Neural cell (in vitro differentiated cells): ENCODE results near the gene P2RX1. TPM values are rescaled to one million over a fixed set of nuclear protein-coding genes. Genes with fewer than 3 reads are reported as not detected.

Experiments
- H2AFZ ChIP-seq: fragments of 200-600, 300-800 bp; sonication (generic), shearing (Covaris generic); 2 replicates; pipeline ENCODE4 v1.6.0; 2014; ENCODE audit warnings: low read depth, mild to moderate bottlenecking, antibody characterized with exemption, low read length, moderate library complexity
- H3F3A ChIP-seq: fragments of 200-600 bp; shearing (Covaris generic); 2 replicates; pipeline ENCODE4 v1.6.1; 2016; ENCODE audit warnings: mild to moderate bottlenecking, moderate library complexity, mixed read lengths, antibody characterized with exemption, low read length; ENCODE audit not compliant: insufficient read depth, poor library complexity, severe bottlenecking
- H3K27ac ChIP-seq: fragments of 200-600, 300-800 bp; sonication (generic), shearing (Covaris generic); 2 replicates; pipeline ENCODE4 v1.5.1; 2014; ENCODE audit warnings: mild to moderate bottlenecking, low read length, moderate library complexity
- H3K27me3 ChIP-seq: fragments of 300-800, 200-600 bp; sonication (generic), shearing (Covaris generic); 2 replicates; pipeline ENCODE4 v1.6.0; 2014; ENCODE audit warnings: mild to moderate bottlenecking, low read depth, low read length, moderate library complexity; ENCODE audit not compliant: insufficient read depth
- H3K36me3 ChIP-seq: fragments of 300-800, 200-600 bp; sonication (generic), shearing (Covaris generic); 2 replicates; pipeline ENCODE4 v1.5.1; 2014; ENCODE audit warnings: mild to moderate bottlenecking, antibody characterized with exemption, low read length, moderate library complexity; ENCODE audit not compliant: insufficient read depth
- H3K4me2 ChIP-seq: fragments of 300-800, 200-600 bp; sonication (generic), shearing (Covaris generic); 2 replicates; pipeline ENCODE4 v1.6.0; 2014; ENCODE audit warnings: mild to moderate bottlenecking, low read length
- H3K4me3 ChIP-seq: fragments of 300-800, 200-600 bp; sonication (generic), shearing (Covaris generic); 2 replicates; pipeline ENCODE4 v1.5.1; 2014; ENCODE audit warnings: mild to moderate bottlenecking, low read length, moderate library complexity
- H3K79me2 ChIP-seq: fragments of 200-600 bp; shearing (Covaris generic); replicated peaks from 2 replicates; pipeline ENCODE4 v1.6.0; 2014; ENCODE audit warnings: mild to moderate bottlenecking, low read length, moderate library complexity; ENCODE audit not compliant: insufficient read depth
- H3K9ac ChIP-seq: fragments of 300-800, 200-600 bp; sonication (generic), shearing (Covaris generic); 2 replicates; pipeline ENCODE4 v1.6.1; 2016; ENCODE audit warnings: mild to moderate bottlenecking, low read length, mixed read lengths
- H3K9me2 ChIP-seq: fragments of 200-600 bp; shearing (Covaris generic); 2 replicates; pipeline ENCODE4 v1.6.1; 2016; ENCODE audit warnings: mild to moderate bottlenecking, low read length, mixed read lengths; ENCODE audit not compliant: insufficient read depth
- H3K9me3 ChIP-seq: fragments of 200-600, 300-800 bp; sonication (generic), shearing (Covaris generic); 2 replicates; pipeline ENCODE4 v1.6.1; 2016; ENCODE audit warnings: mild to moderate bottlenecking, mixed run types, low read length, moderate library complexity, mixed read lengths
- H4K20me1 ChIP-seq: fragments of 200-600 bp; shearing (Covaris generic); 2 replicates; pipeline ENCODE4 v1.6.1; 2016; ENCODE audit warnings: mild to moderate bottlenecking, mixed run types; ENCODE audit not compliant: insufficient read depth
- CTCF ChIP-seq: fragments of 450-650 bp; IDR thresholded peaks from 2 replicates; pipeline ENCODE4 v1.5.1; 2014; ENCODE audit warnings: antibody characterized with exemption, mild to moderate bottlenecking, moderate library complexity; ENCODE audit not compliant: poor library complexity, severe bottlenecking
- EP300 ChIP-seq: fragments of 450-650 bp; conservative IDR thresholded peaks from 2 replicates; pipeline ENCODE4 v1.6.1; 2014; ENCODE audit warnings: antibody characterized with exemption, mild to moderate bottlenecking, moderate library complexity; ENCODE audit not compliant: poor library complexity, severe bottlenecking
- EZH2 ChIP-seq: fragments of 200-600, 300-800 bp; shearing (Covaris generic), sonication (generic); IDR thresholded peaks from 2 replicates; pipeline ENCODE4 v1.6.1; 2014; ENCODE audit warnings: antibody characterized with exemption, low read length, borderline replicate concordance, mild to moderate bottlenecking; ENCODE audit not compliant: insufficient read depth, poor library complexity, severe bottlenecking
- MXI1 ChIP-seq: fragments of 450-650 bp; conservative IDR thresholded peaks from 2 replicates; pipeline ENCODE4 v1.6.1; 2014; ENCODE audit warnings: antibody characterized with exemption, mild to moderate bottlenecking; ENCODE audit not compliant: poor library complexity, severe bottlenecking
- POLR2AphosphoS5 ChIP-seq: IDR thresholded peaks from 2 replicates; pipeline ENCODE4 v1.6.1; 2012
- RAD21 ChIP-seq: fragments of 450-650 bp; conservative IDR thresholded peaks from 2 replicates; pipeline ENCODE4 v1.6.1; 2014; ENCODE audit warnings: antibody characterized with exemption, mild to moderate bottlenecking, moderate library complexity
- REST ChIP-seq: IDR thresholded peaks from 2 replicates; pipeline ENCODE4 v1.6.1; 2012; ENCODE audit warnings: borderline replicate concordance
- SMC3 ChIP-seq: fragments of 450-650 bp; conservative IDR thresholded peaks from 2 replicates; pipeline ENCODE4 v1.6.1; 2014; ENCODE audit warnings: antibody characterized with exemption, mild to moderate bottlenecking, moderate library complexity; ENCODE audit not compliant: poor library complexity
- TAF1 ChIP-seq: IDR thresholded peaks from 2 replicates; pipeline ENCODE4 v1.6.1; 2012; ENCODE audit warnings: low read depth
- polyA plus RNA-seq: library from polyadenylated mRNA; depleted of rRNA; stranded (reverse); fragments of >200 nt; gene quantifications from 2 replicates; pipeline ENCODE4 v1.2.3, GENCODE V29; 2014

Gene P2RX1
- polyA plus RNA-seq, 1 donor from 2014 or later, result not detected

GRCh38 chr17:3906881-3907280 lies 9.4 kb downstream of the P2RX1 start:
- no peak overlapping the region for H3K4me2 ChIP-seq
- H3K36me3 ChIP-seq, result no peaks in the 10 kb centered on the region
- no peak for TF ChIP-seq POLR2AphosphoS5
- no peak for TF ChIP-seq REST
- no peak for TF ChIP-seq SMC3
- no peak for TF ChIP-seq TAF1
- no peak for TF ChIP-seq EZH2
- TF ChIP-seq RAD21, result no peak
- TF ChIP-seq EP300, result no peak
- TF ChIP-seq CTCF, result no peak
- TF ChIP-seq MXI1, result no peak
- no peaks in the 10 kb centered on the region for H4K20me1 ChIP-seq
- H3F3A ChIP-seq, result no peaks in the 10 kb centered on the region
- H3K9me3 ChIP-seq, result no peaks in the 10 kb centered on the region
- H3K9me2 ChIP-seq, result no peaks in the 10 kb centered on the region
- H3K27ac ChIP-seq, result no peak overlapping the region
- no peak overlapping the region for H2AFZ ChIP-seq
- H3K27me3 ChIP-seq, result no peaks in the 10 kb centered on the region
- H3K9ac ChIP-seq, result no peak overlapping the region
- no peaks in the 10 kb centered on the region for H3K79me2 ChIP-seq
- H3K4me3 ChIP-seq, result no peak overlapping the region

GRCh38 chr17:3905017-3905520 lies 11.2 kb downstream of the P2RX1 start:
- Histone ChIP-seq H3K27ac (no peak overlapping the region), H3K36me3 (no peaks in the 10 kb centered on the region), H3K79me2 (no peaks in the 10 kb centered on the region), H3F3A (no peaks in the 10 kb centered on the region), H3K4me2 (no peak overlapping the region), H2AFZ (no peak overlapping the region), H3K27me3 (no peaks in the 10 kb centered on the region), H3K9ac (no peak overlapping the region), H3K9me3 (no peaks in the 10 kb centered on the region), H4K20me1 (no peaks in the 10 kb centered on the region), H3K4me3 (no peak overlapping the region), H3K9me2 (no peaks in the 10 kb centered on the region)
- TF ChIP-seq TAF1 (no peak), CTCF (no peak), POLR2AphosphoS5 (no peak), EP300 (no peak), RAD21 (no peak), REST (no peak), EZH2 (no peak), SMC3 (no peak), MXI1 (no peak)
